Globus pallidus (tissue), 1 donor: ENCODE results near the gene DTX2.
"Not testable (repeated sequence)": the region's sequence is repeated elsewhere in the genome, so short reads cannot be mapped to it uniquely, and the experiment has no call there.

Experiments used
- DNase-seq: peaks from one replicate; pipeline ENCODE4 v3.0.0-alpha.2; 2015; ENCODE audit warnings: low spot score

The DTX2 gene

DNA sequence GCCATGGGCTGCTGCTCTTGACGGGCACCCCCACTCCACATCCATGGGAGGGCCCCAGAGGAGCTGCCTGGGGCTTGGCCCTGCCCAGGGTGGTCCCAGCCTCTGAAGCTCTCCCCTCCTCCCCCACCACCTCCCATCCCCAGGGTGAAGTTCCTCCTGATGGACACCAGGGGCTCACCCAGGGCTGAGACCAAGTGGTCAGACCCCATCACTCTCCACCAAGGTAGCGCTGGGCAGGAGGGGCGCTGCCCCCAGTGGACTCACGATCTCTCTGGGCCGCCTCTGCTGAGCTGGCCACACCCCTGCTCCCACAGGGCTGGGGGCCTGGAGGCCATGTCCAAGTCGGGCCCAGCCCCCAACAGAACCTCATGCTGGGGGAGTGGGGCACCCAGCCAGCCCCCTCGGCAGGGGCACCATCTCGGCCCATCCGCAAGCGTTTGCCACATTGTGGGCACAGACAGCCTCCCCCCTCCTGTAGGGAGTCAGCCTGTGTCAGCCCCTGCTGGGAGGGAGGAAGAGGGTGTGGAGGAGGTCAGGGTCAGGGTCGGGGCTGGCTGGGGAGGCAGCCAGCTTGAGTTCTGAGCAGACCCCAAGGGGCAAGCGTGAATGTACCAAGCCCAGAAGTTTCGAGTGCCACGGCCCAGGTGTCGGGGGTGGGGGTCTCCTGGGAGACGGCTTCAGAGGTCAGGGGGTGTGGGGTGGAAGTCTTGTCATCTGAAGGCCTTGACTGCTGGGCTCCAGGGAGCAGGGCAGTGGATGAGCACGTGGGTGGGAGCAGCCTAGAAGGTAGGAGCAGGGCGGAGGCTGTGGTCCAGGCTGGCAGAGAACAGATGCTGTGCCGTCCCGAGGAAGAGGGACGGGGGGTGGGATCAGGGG is 51.7 kb downstream of the DTX2 start:
- no peak for DNase-seq

DNA sequence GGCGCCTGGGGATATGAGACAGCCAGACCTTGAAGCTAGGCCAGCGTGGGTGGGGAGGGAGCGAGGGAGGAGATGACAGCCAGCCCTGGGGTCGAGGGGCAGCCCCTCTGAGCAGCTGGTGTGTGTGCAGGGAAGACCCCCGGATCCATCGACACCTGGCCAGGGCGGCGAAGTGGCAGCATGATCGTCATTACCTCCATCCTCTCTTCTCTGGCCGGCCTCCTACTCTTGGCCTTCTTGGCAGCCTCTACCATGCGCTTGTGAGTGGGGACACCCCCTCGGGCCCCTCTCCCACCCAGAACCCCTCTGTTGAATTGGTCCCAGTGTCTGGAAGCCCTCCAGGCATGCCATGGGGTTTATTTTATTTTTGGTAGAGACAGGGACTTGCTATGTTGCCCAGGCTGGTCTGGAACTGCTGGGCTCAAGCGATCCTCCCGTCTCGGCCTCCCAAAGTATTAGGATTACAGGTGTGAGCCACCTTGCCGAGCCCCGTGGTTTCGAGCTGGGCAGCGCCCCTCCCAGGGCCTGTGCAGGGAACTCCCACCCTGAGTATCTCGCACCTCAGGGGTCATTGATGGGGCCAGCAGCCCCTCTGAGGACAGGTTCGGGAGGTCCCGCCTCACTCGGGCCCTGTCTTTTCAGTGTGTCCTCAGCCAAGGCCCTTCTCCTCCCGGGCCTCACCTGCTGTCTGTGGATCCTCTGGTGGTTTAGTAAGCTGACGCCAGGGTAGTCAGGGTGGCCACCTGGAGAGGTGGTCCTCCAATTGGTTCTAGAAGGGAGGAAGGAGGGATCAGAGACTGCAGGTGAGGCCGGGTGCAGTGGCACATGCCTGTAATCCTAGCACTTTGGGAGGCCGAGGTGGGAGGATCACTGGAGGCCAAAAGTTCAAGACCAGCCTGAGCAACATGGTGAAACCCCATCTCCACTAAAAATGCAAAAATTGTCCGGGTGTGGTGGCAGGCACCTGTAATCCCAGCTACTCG is 52.6 kb downstream of the DTX2 start:
- DNase-seq = no peak

GRCh38 chr7:76514926-76515771 is 53.6 kb downstream of the DTX2 start:
- no peak for DNase-seq

DNA sequence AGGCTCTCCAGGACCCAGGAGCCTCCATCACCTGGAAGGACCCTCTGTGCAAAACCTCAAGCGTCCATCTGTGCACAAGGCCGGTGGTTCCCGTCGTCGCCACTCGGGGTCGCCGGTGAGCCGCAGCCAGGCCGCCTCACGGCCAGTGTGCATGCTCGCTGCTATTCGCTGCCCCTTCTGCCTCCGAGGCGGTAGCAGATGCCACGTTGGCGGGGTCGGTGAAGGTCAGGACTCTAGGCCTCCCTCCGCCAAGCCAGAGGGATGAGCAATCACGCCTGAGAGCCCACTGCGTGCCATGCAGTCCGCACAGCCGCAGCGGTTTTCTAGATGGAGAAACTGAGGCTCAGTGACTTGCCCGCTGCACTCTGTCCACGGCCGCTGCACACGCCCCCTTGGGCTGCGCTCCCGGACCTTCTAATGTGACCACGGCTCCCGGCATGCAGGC is 54.5 kb downstream of the DTX2 start:
- peak; percentile 16 for DNase-seq

GRCh38 chr7:76516932-76517331 is 55.4 kb downstream of the DTX2 start:
- DNase-seq = not testable (repeated sequence)

DNA sequence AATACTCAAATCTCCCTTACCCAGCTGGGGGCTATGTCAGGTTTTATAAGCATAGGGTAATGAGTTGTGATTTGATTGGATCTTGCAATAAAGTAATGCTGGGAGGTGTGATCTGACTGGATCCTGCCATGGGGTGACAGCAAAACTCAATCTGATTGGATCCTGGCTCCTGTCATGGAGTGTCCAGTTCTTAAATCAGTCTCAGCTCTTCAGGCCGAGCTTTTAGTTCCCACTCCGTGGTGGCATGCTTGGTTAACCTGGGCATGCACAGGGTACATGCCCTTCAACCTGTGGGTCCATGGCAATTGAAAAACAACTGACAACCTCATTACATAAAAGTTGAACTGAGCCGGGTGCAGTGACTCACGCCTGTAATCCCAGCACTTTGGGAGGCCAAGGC is 64.7 kb downstream of the DTX2 start:
- DNase-seq = not testable (repeated sequence)

DNA sequence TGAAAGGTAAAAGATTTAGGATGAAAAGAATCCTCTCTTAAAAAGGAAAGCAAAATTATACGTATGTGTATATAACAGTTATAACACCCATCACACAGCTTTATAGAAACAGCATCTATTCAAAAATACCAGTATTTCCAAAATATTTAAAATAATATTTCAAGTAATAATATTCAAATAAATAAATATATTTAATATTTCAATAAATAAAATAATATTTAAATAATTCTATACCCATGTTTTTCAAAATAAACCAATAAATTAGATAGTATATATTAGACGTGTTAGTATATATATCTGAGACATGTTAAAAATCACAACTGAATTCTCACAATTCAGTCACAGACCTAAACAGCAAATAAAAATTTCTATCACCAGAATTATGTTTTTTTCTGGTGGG is 70.1 kb downstream of the DTX2 start:
- DNase-seq = not testable (repeated sequence)

DNA sequence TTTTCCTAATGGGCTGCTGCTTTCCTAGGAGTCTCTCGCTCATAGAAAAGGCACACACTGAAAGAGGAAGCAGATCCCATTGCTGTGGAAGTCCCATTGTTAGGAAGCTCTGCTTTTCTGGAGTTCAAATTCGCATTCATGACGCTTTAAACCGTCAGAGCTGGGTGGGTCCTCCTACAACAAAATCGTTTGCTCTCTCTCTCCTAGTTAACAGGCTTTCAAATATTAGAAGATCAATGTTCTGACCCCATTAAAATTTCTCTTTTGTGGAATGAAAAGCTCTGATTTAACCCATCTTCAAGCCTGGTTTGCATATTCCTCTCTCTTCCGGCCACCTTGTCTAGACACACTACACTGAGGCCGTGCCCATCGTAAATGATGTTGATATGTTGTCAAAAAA is 81.7 kb downstream of the DTX2 start, which contains the start of gene SPDYE16:
Gene SPDYE16 (minus strand): TSS at position 101 of the 400 bp plus-strand sequence. CDS start 1,838 bp downstream, outside the sequence.
- DNase-seq = not testable (repeated sequence)

- DNase-seq = peak; percentile 90
These were observed 87.7 kb downstream of the DTX2 start for GRCh38 chr7:76549025-76549854.

DNA sequence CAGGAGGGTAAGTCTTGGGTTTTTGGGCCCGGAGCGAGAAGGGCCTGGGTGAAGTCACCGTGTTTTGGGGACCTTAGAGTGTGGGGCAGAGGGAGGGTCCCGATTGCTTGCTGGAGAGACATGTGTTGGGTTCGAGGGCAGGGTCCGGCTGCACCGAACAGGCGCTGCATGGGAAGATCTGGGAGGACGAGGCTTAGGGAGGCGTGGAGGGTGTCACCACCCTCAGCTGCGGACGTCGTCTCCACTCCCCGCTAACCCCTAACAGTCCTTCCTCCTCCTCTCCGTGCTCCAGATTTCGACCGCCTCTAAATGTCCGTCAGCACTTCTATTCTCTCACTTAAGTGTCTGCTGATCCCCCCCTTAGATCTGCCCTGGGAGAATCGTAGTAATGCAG is 88.3 kb downstream of the DTX2 start:
- DNase-seq = not testable (repeated sequence)

GRCh38 chr7:76551992-76552391 is 90.5 kb downstream of the DTX2 start:
- DNase-seq = not testable (repeated sequence)
